HL-60 (cell line): ENCODE measurements around the gene ATF7IP.

Experiments
- DNase-seq, 2 experiments: peaks; one replicate each; pipeline ENCODE4 v3.0.0-alpha.2; 2010 to 2020; ENCODE audit warnings: low read depth in 1 of 2, low spot score in 1 of 2
- H3K27ac ChIP-seq: fragments of 250-450 bp; sonication (Bioruptor Pico); replicated peaks from 2 replicates; pipeline ENCODE4 v1.5.1; 2020; ENCODE audit warnings: mild to moderate bottlenecking, moderate library complexity
- H3K27me3 ChIP-seq: fragments of 250-450 bp; sonication (Bioruptor Pico); 2 replicates; pipeline ENCODE4 v1.5.1; 2021; ENCODE audit warnings: mild to moderate bottlenecking, moderate library complexity; ENCODE audit not compliant: insufficient read depth, poor library complexity, severe bottlenecking
- H3K4me3 ChIP-seq: replicated peaks from 2 replicates; pipeline ENCODE4 v1.5.1; 2011; ENCODE audit warnings: mild to moderate bottlenecking, control low read depth, low read length; ENCODE audit not compliant: insufficient read depth
- CTCF ChIP-seq: IDR thresholded peaks from one replicate; pipeline ENCODE4 v1.5.1; 2011; ENCODE audit warnings: low read length, control low read depth, inconsistent platforms; ENCODE audit not compliant: insufficient read depth
- GABPA ChIP-seq: IDR thresholded peaks from 2 replicates; pipeline ENCODE4 v1.6.1; 2012; ENCODE audit warnings: low read depth
- POLR2AphosphoS5 ChIP-seq: IDR thresholded peaks from 2 replicates; pipeline ENCODE4 v1.6.1; 2012; ENCODE audit warnings: low read depth
- REST ChIP-seq: IDR thresholded peaks from 2 replicates; pipeline ENCODE4 v1.6.1; 2012; ENCODE audit warnings: low read depth; ENCODE audit not compliant: insufficient replicate concordance
- SPI1 ChIP-seq: IDR thresholded peaks from 2 replicates; pipeline ENCODE4 v1.6.1; 2012; ENCODE audit warnings: low read depth, mild to moderate bottlenecking, borderline replicate concordance

The ATF7IP gene

GRCh38 chr12:14482361-14482760 is 116.9 kb downstream of the ATF7IP start:
- Histone ChIP-seq H3K27ac (no peak overlapping the region), H3K4me3 (no peak overlapping the region), H3K27me3 (no peaks in the 10 kb centered on the region)
- DNase-seq: no peak
- TF ChIP-seq CTCF (no peak), SPI1 (no peak)

DNA sequence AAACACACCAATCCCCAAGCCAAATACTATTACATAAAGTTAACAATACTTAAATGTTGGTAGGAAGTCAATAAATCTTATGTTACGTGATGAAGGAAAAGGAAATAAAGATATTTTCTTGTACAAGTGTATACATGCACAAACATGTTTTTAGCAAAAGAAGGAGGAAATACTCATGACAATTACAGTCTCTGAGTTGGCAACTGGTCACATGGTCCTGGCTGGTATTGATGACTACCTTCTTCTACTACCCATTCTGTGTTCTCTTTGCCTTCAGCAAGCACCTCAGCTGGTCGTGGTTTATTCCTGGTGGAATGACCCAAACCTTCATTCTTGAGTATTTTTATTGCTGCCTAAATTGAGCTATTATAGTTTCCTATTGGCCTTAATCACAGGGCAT is 117.4 kb downstream of the ATF7IP start:
- no peak overlapping the region for H3K27ac ChIP-seq
- TF ChIP-seq CTCF: no peak
- TF ChIP-seq POLR2AphosphoS5: no peak
- no peak for TF ChIP-seq SPI1
- H3K27me3 ChIP-seq: no peaks in the 10 kb centered on the region
- DNase-seq: no peak
- no peak overlapping the region for H3K4me3 ChIP-seq

DNA sequence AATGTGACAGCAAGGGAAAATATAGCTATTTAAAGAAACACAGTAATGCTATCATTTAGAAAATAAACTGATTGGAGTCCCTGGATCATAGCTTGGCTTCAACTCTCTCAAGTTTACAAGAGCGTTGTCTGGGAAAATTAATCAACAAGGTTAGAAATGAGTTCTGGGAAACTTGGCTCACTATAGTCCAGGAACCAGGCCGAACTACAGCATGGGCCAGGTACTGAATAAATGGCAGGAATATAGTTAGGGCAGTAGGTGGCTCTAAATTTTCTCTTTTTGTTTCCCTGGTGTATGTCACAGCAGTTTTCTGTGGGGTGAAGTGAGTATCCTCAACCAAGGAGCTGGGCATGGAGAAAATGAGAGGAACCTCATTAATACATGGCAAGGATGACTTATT is 129.8 kb downstream of the ATF7IP start:
- TF ChIP-seq GABPA (no peak), POLR2AphosphoS5 (no peak), SPI1 (no peak), REST (no peak)
- H3K4me3 ChIP-seq: no peak overlapping the region
- no peak for DNase-seq
- H3K27me3 ChIP-seq: no peaks in the 10 kb centered on the region
- no peak overlapping the region for H3K27ac ChIP-seq

- Histone ChIP-seq H3K27me3 (no peaks in the 10 kb centered on the region), H3K4me3 (no peak overlapping the region), H3K27ac (no peak overlapping the region)
- TF ChIP-seq REST (no peak), SPI1 (no peak)
- DNase-seq: no peak
Observed at GRCh38 chr12:14505626-14506596, 140.4 kb downstream of the ATF7IP start.

DNA sequence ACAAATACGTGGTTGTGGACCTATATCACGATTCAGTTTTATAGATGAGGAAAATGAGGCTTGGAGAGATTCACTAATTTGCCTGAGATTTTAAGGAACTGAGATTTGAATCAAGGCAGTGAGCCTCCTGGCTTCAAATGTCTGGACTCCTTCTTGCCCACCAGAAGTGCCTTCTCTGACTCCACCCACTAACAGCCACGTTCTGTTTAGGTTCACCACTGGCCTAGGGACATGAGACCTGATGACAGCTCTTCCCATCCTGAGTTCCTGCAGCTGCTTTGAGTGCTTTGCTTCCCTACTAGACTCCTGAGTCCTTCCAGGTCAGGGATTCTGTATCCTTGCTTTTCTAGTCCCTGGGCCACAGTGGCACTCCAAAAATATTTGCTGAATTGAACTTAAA is 145.1 kb downstream of the ATF7IP start:
- H3K27ac ChIP-seq: no peak overlapping the region
- DNase-seq: no peak
- H3K27me3 ChIP-seq: no peaks in the 10 kb centered on the region
- no peak for TF ChIP-seq REST
- no peak for TF ChIP-seq CTCF
- TF ChIP-seq SPI1: no peak
- TF ChIP-seq POLR2AphosphoS5: no peak
- no peak for TF ChIP-seq GABPA
- no peak overlapping the region for H3K4me3 ChIP-seq
